Measurements from ENCODE around the gene CST3. TPM values are rescaled to one million over a fixed set of nuclear protein-coding genes. Genes with fewer than 3 reads are reported as not detected.

Gene CST3
- total RNA-seq, 2 experiments from 2014 or later, result 0.47 to 0.50 TPM

DNA sequence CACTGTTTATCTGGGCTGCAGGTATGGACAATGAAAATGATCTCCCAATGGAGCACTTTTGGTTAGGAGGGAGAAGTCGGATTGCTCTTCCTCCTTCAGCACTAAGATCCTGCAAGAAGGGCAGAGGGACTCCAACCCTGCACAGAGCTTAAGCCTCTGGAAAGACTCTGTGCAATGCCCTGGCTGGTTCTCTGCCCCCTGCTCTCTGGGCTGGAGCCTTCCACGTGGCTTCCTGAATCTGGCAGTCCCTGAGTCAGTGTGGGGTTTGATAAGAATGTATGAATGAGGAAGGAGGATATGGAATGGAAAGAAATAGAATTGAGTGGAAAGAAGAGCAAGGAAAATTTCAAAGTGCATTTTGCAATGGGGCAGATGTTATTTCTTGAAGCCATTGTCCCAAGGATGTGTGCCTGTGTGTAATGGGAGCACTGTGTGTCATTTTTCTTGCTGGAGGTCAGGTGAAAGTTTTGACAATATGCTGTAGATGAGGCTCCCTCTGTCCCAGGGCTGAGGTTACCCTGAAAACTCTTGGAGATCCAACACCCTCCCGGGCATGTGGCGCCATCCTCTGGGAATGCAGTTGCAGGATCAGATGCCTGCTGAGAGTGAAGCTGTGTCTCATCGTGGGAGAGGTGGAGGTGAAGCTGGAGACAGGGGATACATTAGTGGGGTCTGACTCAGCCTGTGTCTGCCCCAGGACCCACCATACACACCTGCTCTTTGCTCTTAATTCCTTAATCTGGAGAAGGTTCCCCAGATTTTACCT lies 53.1 kb downstream of the CST3 start:
- ATAC-seq, result no peak
- ChIA-PET POLR2A (no interaction called here), CTCF (interaction anchor here (1.4 kb wide), 1 partner anchor 22 kb away, joined by 5 read pairs; no protein-coding TSS in a partner anchor)
- H3K4me3 Mint-ChIP-seq, result no peak overlapping the region
- H3K9me3 Mint-ChIP-seq (ENCODE audit: insufficient read depth), result no peaks in the 10 kb centered on the region
- no peak for DNase-seq
- H3K36me3 Mint-ChIP-seq (ENCODE audit: low read depth), result no peaks in the 10 kb centered on the region
- H3K27me3 Mint-ChIP-seq (ENCODE audit: low read depth), result peaks cover 6% of the 10 kb centered on the region
- H3K27ac Mint-ChIP-seq, result no peak overlapping the region
- no peaks in the 10 kb centered on the region for H3K4me1 Mint-ChIP-seq (ENCODE audit: low read depth)

Other genes with a start within 250 kb of the CST3 start
- gene NAPB, start 216.5 kb downstream of the CST3 start, total RNA-seq, result 10 to 100 TPM; 15.6 to 18.7 TPM
- gene CSTL1, start 198.3 kb downstream of the CST3 start, total RNA-seq, result not detected
- gene CST11, start 185.1 kb downstream of the CST3 start, total RNA-seq, result not detected
- not detected for gene CST8, start 146.8 kb downstream of the CST3 start, total RNA-seq
- not detected for gene CST9L, start 69.5 kb downstream of the CST3 start, total RNA-seq
- gene CST9, start 32.0 kb downstream of the CST3 start, total RNA-seq, result not detected
- not detected for gene CST4, start 51.1 kb upstream of the CST3 start, total RNA-seq
- gene CST1, start 113.0 kb upstream of the CST3 start, total RNA-seq, result not detected
- gene CST2, start 188.8 kb upstream of the CST3 start, total RNA-seq, result not detected
- not detected for gene CST5, start 241.8 kb upstream of the CST3 start, total RNA-seq

All from activated CD8-positive, alpha-beta T cell treated with anti-CD3 and anti-CD28 coated beads, Interleukin-2, amount 10 ng/mL, durations not matched to agents 7 days and 5 days (primary cell).